GM19351 (cell line): ENCODE measurements around the gene ALG5.
A peak's percentile ranks its signal among the peaks of the same experiment; 100 is the strongest.

Experiments used
- ATAC-seq: cut with Tn5 transposase; IDR thresholded peaks from one replicate; pipeline ENCODE4 v1.9.1; 2021; ENCODE audit warnings: mild to moderate bottlenecking, moderate library complexity; ENCODE audit not compliant: unreplicated experiment

ALG5 gene

DNA sequence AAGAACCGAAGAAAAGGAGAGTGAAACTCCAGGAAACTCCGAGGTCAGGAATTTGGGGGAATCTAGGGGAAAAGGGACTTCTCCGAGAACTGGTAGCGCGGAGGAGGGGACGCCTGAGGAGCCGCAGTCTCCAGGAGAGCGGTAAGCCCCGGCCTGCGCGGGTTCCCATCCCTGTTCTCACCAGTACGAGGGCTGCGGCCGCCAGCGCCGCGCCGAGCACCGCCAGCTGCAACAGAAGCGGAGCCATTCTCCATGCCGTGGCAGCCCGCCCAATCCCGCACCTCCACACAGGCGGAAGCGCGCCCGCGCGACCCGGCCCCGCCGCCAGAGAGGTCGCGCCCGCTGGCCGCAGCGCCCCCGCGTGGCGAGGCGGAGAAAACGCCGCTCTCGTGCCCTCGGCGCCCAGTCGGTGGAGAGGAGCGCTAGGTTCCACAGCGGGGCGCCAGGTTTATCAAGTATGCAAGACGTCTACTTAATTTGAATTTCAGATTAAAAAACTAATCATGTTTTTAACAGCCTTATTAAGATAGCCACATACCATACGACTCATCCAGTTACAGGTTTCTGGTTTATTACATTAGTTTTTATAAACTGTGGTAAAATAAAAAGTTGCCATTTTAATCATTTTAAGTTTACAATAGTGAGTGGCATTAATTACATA lies at the start of gene ALG5:
Gene ALG5, minus strand, starts transcription at position 287 of the 661 bp plus-strand sequence. Its CDS starts 40 bp downstream, at position 247.
- ATAC-seq: peak; percentile 62

- no peak for ATAC-seq
Measured at GRCh38 chr13:37047846-37048245, 48.7 kb upstream of the ALG5 start.

DNA sequence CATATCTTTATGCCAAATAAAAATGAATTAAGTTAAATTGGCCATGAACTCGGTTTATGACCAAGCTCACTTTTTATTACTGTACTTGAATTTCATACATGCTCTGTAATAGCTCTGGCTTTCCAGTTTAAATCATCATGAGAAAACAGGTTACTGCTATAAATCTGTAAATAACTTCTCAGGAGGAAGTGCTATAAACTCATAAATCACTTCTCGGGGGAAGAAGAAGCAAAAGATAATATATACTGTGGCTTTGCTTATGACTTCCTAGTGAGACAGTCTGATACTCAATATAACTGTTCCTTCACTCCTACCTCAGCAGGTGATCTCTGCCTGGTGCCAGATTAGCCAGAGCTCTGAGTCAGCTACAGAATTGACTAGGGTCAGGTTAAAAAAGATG lies 47.9 kb upstream of the ALG5 start:
- no peak for ATAC-seq

DNA sequence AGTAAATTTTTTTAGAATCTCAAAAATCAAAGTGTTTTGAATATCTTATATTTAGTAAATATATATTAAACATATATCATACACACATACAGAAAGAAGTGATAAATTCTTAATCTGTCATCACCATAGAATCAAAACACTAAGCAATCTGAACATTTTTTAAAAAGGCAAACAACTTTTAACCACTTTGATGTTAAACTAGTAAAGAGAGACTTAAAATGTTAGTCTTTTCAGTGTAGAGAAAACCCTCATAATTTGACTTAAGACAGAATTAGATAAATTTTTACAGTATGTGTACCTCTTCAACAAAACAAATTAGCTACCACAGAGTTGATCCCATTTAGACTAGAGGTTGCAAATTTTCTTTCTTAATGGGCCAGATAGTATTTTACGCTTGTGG lies 46.9 kb upstream of the ALG5 start:
- ATAC-seq: no peak

DNA sequence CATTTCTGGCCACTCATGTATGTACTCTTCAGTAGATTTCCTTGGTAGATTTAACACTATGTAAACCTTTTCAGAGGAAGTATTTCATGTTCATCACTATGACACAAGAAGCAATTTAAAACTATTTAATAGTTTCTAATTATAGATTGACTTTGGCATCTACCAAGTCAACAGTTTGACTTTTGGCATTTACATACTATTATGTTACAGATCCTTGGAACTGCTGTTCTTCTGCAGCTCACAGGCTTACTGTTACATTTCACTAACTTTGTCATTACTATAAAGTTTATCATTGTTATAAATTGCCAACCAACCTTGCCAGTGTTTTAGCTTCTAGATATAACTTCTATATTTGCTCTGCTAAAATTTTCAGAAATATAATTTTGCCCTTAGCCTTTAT lies 41.6 kb upstream of the ALG5 start:
- ATAC-seq: no peak

- ATAC-seq: no peak
Measured at GRCh38 chr13:37039896-37040295, 40.8 kb upstream of the ALG5 start.

DNA sequence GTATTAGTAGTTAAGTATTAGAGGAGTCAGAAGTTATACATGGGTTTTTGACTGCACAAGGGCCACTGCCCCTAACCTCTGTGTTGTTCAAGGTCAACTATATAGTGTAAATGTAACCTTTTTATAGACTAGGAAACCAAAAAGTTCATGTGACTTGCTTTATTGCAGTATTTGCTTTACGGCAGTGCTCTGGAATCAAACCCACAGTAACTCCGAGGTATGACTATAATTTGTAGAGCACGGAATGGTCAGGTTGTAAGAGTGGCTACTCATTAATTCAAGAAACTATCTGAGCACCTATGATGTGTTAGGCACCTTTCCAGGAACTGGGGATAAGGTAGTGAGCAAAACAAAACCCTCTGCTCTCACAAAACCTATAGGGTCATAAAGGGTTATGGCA lies 38.1 kb upstream of the ALG5 start:
- no peak for ATAC-seq

DNA sequence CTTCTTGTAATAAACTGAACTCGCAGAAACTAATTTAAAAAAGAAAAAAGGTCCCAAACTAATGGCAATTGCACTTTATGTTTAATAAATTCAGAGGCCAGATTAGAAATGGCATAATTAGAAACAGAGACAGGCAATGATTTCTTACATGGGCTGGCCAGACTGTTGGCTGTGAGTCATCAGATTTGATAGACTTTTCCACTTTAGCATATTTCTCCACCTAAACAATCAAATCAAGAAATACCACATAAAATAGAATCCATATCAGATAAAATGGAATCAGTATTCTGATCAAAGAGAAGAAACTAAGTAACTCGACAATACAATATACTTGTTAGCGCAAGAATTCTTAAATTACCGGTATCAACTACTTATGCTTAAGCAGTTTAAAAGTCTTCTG lies 30.5 kb upstream of the ALG5 start:
- no peak for ATAC-seq

- no peak for ATAC-seq
Measured at GRCh38 chr13:37027639-37028038, 28.5 kb upstream of the ALG5 start.

- ATAC-seq: no peak
Measured at GRCh38 chr13:37026771-37027170, 27.6 kb upstream of the ALG5 start.

GRCh38 chr13:37023871-37024270 lies 24.7 kb upstream of the ALG5 start:
- ATAC-seq: no peak

GRCh38 chr13:37014609-37015008 lies 15.5 kb upstream of the ALG5 start:
- ATAC-seq: no peak

GRCh38 chr13:37011788-37012187 lies 12.6 kb upstream of the ALG5 start:
- no peak for ATAC-seq

DNA sequence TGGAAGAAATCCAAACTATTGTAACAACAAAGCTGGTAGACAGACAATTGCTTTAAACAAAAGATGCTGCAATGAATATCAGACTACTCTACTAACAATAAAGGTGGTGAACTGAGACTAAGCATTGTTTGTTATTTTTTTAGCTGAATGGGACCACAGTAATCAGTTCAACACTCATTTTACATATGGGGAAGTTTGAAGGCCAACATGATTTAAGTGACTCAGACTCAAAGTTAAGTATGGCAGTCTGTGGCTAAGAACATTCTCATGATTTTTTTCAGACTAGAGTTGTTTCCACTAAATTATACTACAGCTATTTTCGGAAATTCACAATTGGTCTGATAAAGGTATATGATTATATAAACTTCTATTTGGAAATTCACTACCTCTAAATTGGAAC lies 11.9 kb upstream of the ALG5 start:
- no peak for ATAC-seq

- no peak for ATAC-seq
Measured at GRCh38 chr13:37010424-37010823, 11.3 kb upstream of the ALG5 start.

- ATAC-seq: no peak
Measured at GRCh38 chr13:37009692-37010091, 10.6 kb upstream of the ALG5 start.

DNA sequence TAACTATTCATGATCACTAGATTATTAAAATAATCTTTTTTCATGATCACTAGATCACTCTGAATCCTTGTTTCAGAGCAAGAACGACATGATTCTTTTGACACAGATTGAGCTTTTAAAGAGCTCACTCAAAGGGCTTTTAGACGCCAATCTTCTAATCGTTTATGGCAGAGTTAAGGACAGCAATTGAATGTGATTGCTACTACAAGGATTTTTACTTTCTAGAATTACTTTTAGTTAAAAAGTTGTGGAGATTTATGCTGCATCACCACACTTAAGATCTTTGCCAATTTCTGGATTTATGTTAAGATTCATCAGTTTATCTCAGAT lies 2.7 kb upstream of the ALG5 start:
- ATAC-seq: no peak

DNA sequence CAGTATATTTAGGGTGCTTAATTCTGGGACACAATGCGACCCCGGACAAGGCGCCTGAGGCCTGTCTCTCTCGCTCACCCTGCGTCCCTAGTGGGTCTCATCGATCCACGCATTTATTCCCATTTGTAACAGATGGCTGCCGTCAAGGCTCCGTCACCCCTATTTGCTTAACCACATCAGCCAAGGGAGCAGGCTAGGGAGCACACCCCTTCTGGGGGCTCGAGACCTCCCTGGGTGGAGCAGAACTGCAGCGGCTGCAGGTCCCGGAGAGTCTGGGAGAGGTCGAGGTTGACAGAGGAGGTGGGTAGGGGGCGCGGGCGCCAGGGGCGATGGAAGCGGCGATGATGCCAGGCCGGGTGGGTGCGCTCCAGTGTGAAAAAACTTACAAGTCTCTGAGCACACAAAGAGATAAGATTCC lies 507 bp downstream of the ALG5 start:
- ATAC-seq: no peak

GRCh38 chr13:36997716-36998427 lies 1.3 kb downstream of the ALG5 start:
- no peak for ATAC-seq

GRCh38 chr13:36992362-36992761 lies 6.8 kb downstream of the ALG5 start:
- no peak for ATAC-seq

GRCh38 chr13:36986462-36987240 lies 12.5 kb downstream of the ALG5 start:
- no peak for ATAC-seq

- ATAC-seq: no peak
Measured at GRCh38 chr13:36981156-36981743, 17.9 kb downstream of the ALG5 start.
